ENCODE measurements around the gene IQSEC3. TPM values are rescaled to one million over a fixed set of nuclear protein-coding genes. Genes with fewer than 3 reads are reported as not detected.
A peak's percentile ranks its signal among the peaks of the same experiment; 100 is the strongest.
"Not testable (repeated sequence)": the region's sequence is repeated elsewhere in the genome, so short reads cannot be mapped to it uniquely, and the experiment has no call there.

The IQSEC3 gene
- total and polyA plus RNA-seq, 4 donors = 0.29 to 7.5 (median 1.5) TPM

- Histone ChIP-seq H3K4me3 (no peak overlapping the region), H3K9ac (ENCODE audit: insufficient read depth in 1 of 2, low read length in 2 of 2) (no peak overlapping the region), H3K27me3 (ENCODE audit: control insufficient read depth in 3 of 3, insufficient read depth in 3 of 3, low read length in 2 of 3) (no peaks in the 10 kb centered on the region), H3K27ac (ENCODE audit: low read depth in 1 of 2, low read length in 1 of 2) (no peak overlapping the region), H3K36me3 (ENCODE audit: control insufficient read depth in 4 of 4, insufficient read depth in 4 of 4, low read length in 4 of 4) (peaks cover 0 to 16% (median 9%) of the 10 kb centered on the region in 4 donors), H3K9me3 (ENCODE audit: control insufficient read depth in 4 of 4, insufficient read depth in 3 of 4, low read length in 3 of 4) (no peaks in the 10 kb centered on the region), H3K4me1 (ENCODE audit: control insufficient read depth in 5 of 5, insufficient read depth in 5 of 5, low read length in 5 of 5) (peaks cover 0 to 5% (median 0%) of the 10 kb centered on the region in 5 donors)
- TF ChIP-seq, protein P1, sequence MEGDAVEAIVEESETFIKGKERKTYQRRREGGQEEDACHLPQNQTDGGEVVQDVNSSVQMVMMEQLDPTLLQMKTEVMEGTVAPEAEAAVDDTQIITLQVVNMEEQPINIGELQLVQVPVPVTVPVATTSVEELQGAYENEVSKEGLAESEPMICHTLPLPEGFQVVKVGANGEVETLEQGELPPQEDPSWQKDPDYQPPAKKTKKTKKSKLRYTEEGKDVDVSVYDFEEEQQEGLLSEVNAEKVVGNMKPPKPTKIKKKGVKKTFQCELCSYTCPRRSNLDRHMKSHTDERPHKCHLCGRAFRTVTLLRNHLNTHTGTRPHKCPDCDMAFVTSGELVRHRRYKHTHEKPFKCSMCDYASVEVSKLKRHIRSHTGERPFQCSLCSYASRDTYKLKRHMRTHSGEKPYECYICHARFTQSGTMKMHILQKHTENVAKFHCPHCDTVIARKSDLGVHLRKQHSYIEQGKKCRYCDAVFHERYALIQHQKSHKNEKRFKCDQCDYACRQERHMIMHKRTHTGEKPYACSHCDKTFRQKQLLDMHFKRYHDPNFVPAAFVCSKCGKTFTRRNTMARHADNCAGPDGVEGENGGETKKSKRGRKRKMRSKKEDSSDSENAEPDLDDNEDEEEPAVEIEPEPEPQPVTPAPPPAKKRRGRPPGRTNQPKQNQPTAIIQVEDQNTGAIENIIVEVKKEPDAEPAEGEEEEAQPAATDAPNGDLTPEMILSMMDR (IDR thresholded peaks at IDR 0.05; ENCODE audit: control extremely low read depth, extremely low read depth) = no peak
- DNase-seq = no peak
- WGBS, 2 donors = 78 to 85% methylated on average over 18 of the region's 18 CpGs
- peak; percentile 58 for ATAC-seq (ENCODE audit: insufficient read depth, low FRiP score)
These were observed 45.0 kb upstream of the IQSEC3 start for GRCh38 chr12:21301-22189.

DNA sequence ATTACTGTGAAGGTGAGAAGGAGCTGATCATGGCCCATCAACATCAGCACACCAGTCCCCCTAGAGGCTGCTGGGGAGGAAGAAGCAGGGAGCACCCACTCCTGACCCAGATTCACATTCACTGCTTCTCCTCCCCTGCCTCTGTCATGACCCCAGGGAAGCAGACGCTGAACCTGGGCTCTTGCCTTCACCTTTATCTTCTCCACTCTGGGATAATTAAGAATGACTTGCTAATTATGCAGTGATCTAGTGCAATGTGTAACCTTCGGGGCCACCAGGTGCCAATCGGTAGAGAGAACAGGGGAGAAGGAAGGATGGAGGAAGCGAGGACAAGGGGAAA lies 44.4 kb upstream of the IQSEC3 start:
- peaks cover 0 to 5% (median 0%) of the 10 kb centered on the region in 5 donors for H3K4me1 ChIP-seq (ENCODE audit: control insufficient read depth in 5 of 5, insufficient read depth in 5 of 5, low read length in 5 of 5)
- TF ChIP-seq, protein P1 (IDR thresholded peaks at IDR 0.05; ENCODE audit: control extremely low read depth, extremely low read depth) = no peak
- no peak for DNase-seq
- no peak for ATAC-seq (ENCODE audit: insufficient read depth, low FRiP score)
- H3K4me3 ChIP-seq = no peak overlapping the region
- WGBS, 2 donors = 74 to 77% methylated on average over 4 of the region's 4 CpGs
- H3K9ac ChIP-seq (ENCODE audit: insufficient read depth in 1 of 2, low read length in 2 of 2) = no peak overlapping the region
- H3K36me3 ChIP-seq (ENCODE audit: control insufficient read depth in 4 of 4, insufficient read depth in 4 of 4, low read length in 4 of 4) = peaks cover 0 to 15% (median 9%) of the 10 kb centered on the region in 4 donors
- no peaks in the 10 kb centered on the region for H3K27me3 ChIP-seq (ENCODE audit: control insufficient read depth in 3 of 3, insufficient read depth in 3 of 3, low read length in 2 of 3)
- no peaks in the 10 kb centered on the region for H3K9me3 ChIP-seq (ENCODE audit: control insufficient read depth in 4 of 4, insufficient read depth in 3 of 4, low read length in 3 of 4)
- H3K27ac ChIP-seq (ENCODE audit: low read depth in 1 of 2, low read length in 1 of 2) = no peak overlapping the region

- Histone ChIP-seq H3K9ac (ENCODE audit: insufficient read depth in 1 of 2, low read length in 2 of 2) (no peak overlapping the region), H3K27ac (ENCODE audit: low read depth in 1 of 2, low read length in 1 of 2) (peak overlapping the region in 1 of 2 donors; percentile 24)
- DNase-seq = no peak
These were observed 43.9 kb upstream of the IQSEC3 start for GRCh38 chr12:22530-23201.

DNA sequence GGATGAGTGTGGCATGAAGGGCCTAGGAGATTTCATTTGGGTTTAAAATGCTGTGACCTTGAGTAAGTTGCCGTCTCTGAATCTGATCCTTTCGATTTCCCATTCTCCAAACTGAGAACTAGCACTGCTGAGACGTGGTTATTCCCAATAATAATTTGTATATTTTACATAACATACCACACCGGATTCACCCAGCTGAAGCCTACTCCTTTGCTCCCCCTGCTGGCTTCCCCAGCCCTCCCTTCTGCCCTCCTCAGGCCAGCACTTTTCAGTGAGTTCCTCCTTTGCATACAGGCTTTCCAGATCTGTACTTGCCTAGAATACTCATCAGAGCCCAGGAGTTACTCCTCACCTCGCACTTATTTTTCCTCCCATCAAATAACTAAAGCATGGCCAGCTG lies 38.7 kb upstream of the IQSEC3 start:
- not testable (repeated sequence) for H3K4me1 ChIP-seq (ENCODE audit: control insufficient read depth in 5 of 5, insufficient read depth in 5 of 5, low read length in 5 of 5); H3K4me3 ChIP-seq; H3K9me3 ChIP-seq (ENCODE audit: control insufficient read depth in 4 of 4, insufficient read depth in 3 of 4, low read length in 3 of 4); H3K36me3 ChIP-seq (ENCODE audit: control insufficient read depth in 4 of 4, insufficient read depth in 4 of 4, low read length in 4 of 4); DNase-seq; H3K9ac ChIP-seq (ENCODE audit: insufficient read depth in 1 of 2, low read length in 2 of 2); ATAC-seq (ENCODE audit: insufficient read depth, low FRiP score); H3K27ac ChIP-seq (ENCODE audit: low read depth in 1 of 2, low read length in 1 of 2); H3K27me3 ChIP-seq (ENCODE audit: control insufficient read depth in 3 of 3, insufficient read depth in 3 of 3, low read length in 2 of 3)
- WGBS, 2 donors = no CpG with 5 or more reads among the region's 5 CpGs

More at GRCh38 chr12:22530-23201, 43.9 kb upstream of the IQSEC3 start:
- Histone ChIP-seq H3K4me3 (no peak overlapping the region), H3K36me3 (ENCODE audit: control insufficient read depth in 4 of 4, insufficient read depth in 4 of 4, low read length in 4 of 4) (peaks cover 0 to 15% (median 9%) of the 10 kb centered on the region in 4 donors), H3K27me3 (ENCODE audit: control insufficient read depth in 3 of 3, insufficient read depth in 3 of 3, low read length in 2 of 3) (no peaks in the 10 kb centered on the region), H3K4me1 (ENCODE audit: control insufficient read depth in 5 of 5, insufficient read depth in 5 of 5, low read length in 5 of 5) (peaks cover 0 to 5% (median 0%) of the 10 kb centered on the region in 5 donors), H3K9me3 (ENCODE audit: control insufficient read depth in 4 of 4, insufficient read depth in 3 of 4, low read length in 3 of 4) (no peaks in the 10 kb centered on the region)
- no peak for ATAC-seq (ENCODE audit: insufficient read depth, low FRiP score)
- WGBS, 2 donors = 71 to 80% methylated on average over 12 of the region's 12 CpGs
- TF ChIP-seq, protein P1 (IDR thresholded peaks at IDR 0.05; ENCODE audit: control extremely low read depth, extremely low read depth) = no peak

DNA sequence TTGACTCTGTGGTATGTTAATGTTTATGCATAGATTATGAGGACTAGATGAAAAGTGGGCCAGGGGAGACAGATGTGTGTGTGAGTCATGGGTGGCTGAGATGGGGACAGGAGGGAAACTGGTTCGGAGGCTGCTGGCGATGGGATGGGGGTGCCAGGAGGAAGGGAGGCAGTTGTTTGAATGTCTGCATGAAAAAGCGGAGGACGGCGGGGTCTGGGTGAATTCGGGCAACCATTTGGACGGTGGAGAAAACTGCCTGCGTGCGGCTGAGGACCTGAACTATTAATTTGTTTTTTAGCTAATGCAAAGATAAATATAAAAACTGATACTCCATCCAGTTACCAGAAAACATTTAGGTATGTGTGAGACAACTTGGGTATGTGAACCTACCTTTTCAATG lies 27.8 kb upstream of the IQSEC3 start:
- DNase-seq; H3K27ac ChIP-seq (ENCODE audit: low read depth in 1 of 2, low read length in 1 of 2); H3K36me3 ChIP-seq (ENCODE audit: control insufficient read depth in 4 of 4, insufficient read depth in 4 of 4, low read length in 4 of 4); H3K9me3 ChIP-seq (ENCODE audit: control insufficient read depth in 4 of 4, insufficient read depth in 3 of 4, low read length in 3 of 4); H3K9ac ChIP-seq (ENCODE audit: insufficient read depth in 1 of 2, low read length in 2 of 2); H3K4me1 ChIP-seq (ENCODE audit: control insufficient read depth in 5 of 5, insufficient read depth in 5 of 5, low read length in 5 of 5); ATAC-seq (ENCODE audit: insufficient read depth, low FRiP score); H3K27me3 ChIP-seq (ENCODE audit: control insufficient read depth in 3 of 3, insufficient read depth in 3 of 3, low read length in 2 of 3); H3K4me3 ChIP-seq: not testable (repeated sequence)
- WGBS, 2 donors = 66 to 74% methylated on average over 7 to 9 of the region's 9 CpGs
